CD4-positive, alpha-beta T cell (primary cell): ENCODE data around the gene NEURL4. TPM values are rescaled to one million over a fixed set of nuclear protein-coding genes. Genes with fewer than 3 reads are reported as not detected.

Experiments used
- ATAC-seq: fragments of 200-7000 bp; cut with Tn5 transposase; one replicate; pipeline ENCODE4 v1.10.0; 2022; ENCODE audit warnings: mild to moderate bottlenecking; ENCODE audit not compliant: poor library complexity
- CTCF ChIA-PET: fragments of 350-600 bp; sonication (Branson Sonifier 250); formaldehyde crosslinking; loops from one replicate; lab custom pipeline; 2021; ENCODE audit warnings: antibody characterized with exemption, inconsistent platforms; lab: Charles Lee
- POLR2A ChIA-PET: fragments of 350-600 bp; sonication (Branson Sonifier 250); formaldehyde crosslinking; loops from one replicate; lab custom pipeline; 2021; ENCODE audit warnings: antibody characterized with exemption, inconsistent platforms; lab: Charles Lee
- DNase-seq, 14 experiments: peaks; one replicate each; pipeline ENCODE4 v3.0.0-alpha.2; 2013 to 2020; ENCODE audit warnings: mixed read lengths in 2 of 14
- H3K27ac ChIP-seq, 2 donors: one replicate each; pipeline versions ENCODE4 v1.5.1 to v1.7.0; 2013; ENCODE audit warnings: low read length in 2 of 2, low read depth in 1 of 2, mild to moderate bottlenecking in 1 of 2
- H3K27me3 ChIP-seq, 2 experiments: 1 replicate in 1 of 2; 2 replicates in 1 of 2; pipeline versions ENCODE4 v1.6.1 to v1.7.0; 2013; ENCODE audit warnings: low read length in 2 of 2, control low read depth in 1 of 2, mild to moderate bottlenecking in 1 of 2, moderate library complexity in 1 of 2; ENCODE audit not compliant: insufficient read depth in 2 of 2, control insufficient read depth in 1 of 2
- H3K36me3 ChIP-seq: one replicate; pipeline ENCODE4 v1.6.1; 2013; ENCODE audit warnings: low read length, control low read depth; ENCODE audit not compliant: insufficient read depth
- H3K4me1 ChIP-seq: one replicate; pipeline ENCODE4 v1.6.1; 2013; ENCODE audit warnings: low read length, control low read depth; ENCODE audit not compliant: insufficient read depth
- H3K4me3 ChIP-seq: one replicate; pipeline ENCODE4 v1.5.1; 2013; ENCODE audit warnings: mild to moderate bottlenecking, low read length, moderate library complexity
- H3K9me3 ChIP-seq, 2 experiments: 1 replicate in 1 of 2; 2 replicates in 1 of 2; pipeline versions ENCODE4 v1.6.1 to v1.7.0; 2013; ENCODE audit warnings: low read length in 2 of 2, mild to moderate bottlenecking in 2 of 2, control low read depth in 1 of 2, moderate library complexity in 1 of 2; ENCODE audit not compliant: control insufficient read depth in 1 of 2, insufficient read depth in 1 of 2
- H3K27ac Mint-ChIP-seq: one replicate; pipeline ENCODE4 v1.8.0; 2020; ENCODE audit warnings: mixed read lengths
- H3K27me3 Mint-ChIP-seq: one replicate; pipeline ENCODE4 v1.8.0; 2021; ENCODE audit warnings: mixed read lengths
- H3K36me3 Mint-ChIP-seq: one replicate; pipeline ENCODE4 v1.8.0; 2021; ENCODE audit warnings: low read depth, mixed read lengths
- H3K4me1 Mint-ChIP-seq: one replicate; pipeline ENCODE4 v1.8.0; 2021; ENCODE audit warnings: low read depth, mixed read lengths
- H3K4me3 Mint-ChIP-seq: one replicate; pipeline ENCODE4 v1.8.0; 2020; ENCODE audit warnings: mild to moderate bottlenecking, mixed read lengths
- H3K9me3 Mint-ChIP-seq: one replicate; pipeline ENCODE4 v1.8.0; 2020; ENCODE audit warnings: mixed read lengths
- CTCF ChIP-seq: fragments of 200-600 bp; IDR thresholded peaks from one replicate; pipeline ENCODE4 v1.8.0; 2022; ENCODE audit warnings: antibody characterized with exemption, mild to moderate bottlenecking
- intact Hi-C, 2 experiments: fragments of 100-400 bp; cut with DNase I in 1 of 2; cut with micrococcal nuclease in 1 of 2; formaldehyde crosslinking; loops; one replicate each; pipeline versions ENCODE4 v1.15.1 to v1.9.0; 2023 to 2025; cut with DNase I, micrococcal nuclease
- total RNA-seq, 174 experiments: library from RNA in 2 of 174; stranded (reverse) in 2 of 174; gene quantifications; one replicate each; pipeline ENCODE4 v1.2.3 and lab custom pipeline; 2021 to 2026

NEURL4 gene
- total RNA-seq, 2 experiments from 2014 or later: 29.0 to 30.8 TPM

- Histone ChIP-seq H3K36me3 (peaks cover 39% of the 10 kb centered on the region), H3K4me1 (peaks cover 49% of the 10 kb centered on the region), H3K27me3 (no peaks in the 10 kb centered on the region), H3K27ac (no peak overlapping the region), H3K4me3 (no peak overlapping the region), H3K9me3 (no peaks in the 10 kb centered on the region)
- DNase-seq (no peak), ATAC-seq (no peak)
- H3K4me1 Mint-ChIP-seq: peaks cover 33% of the 10 kb centered on the region
- CTCF ChIA-PET: interaction anchor here (1.0 kb wide), 1 partner anchor 24 kb away, joined by 3 read pairs; no protein-coding TSS in a partner anchor
- TF ChIP-seq CTCF: no peak
- no peaks in the 10 kb centered on the region for H3K27me3 Mint-ChIP-seq
- intact Hi-C loops: loop anchor here in 1 of 2 experiments (10.0 kb wide), 1 partner anchor 528 kb away; the partner anchor contains the start of genes CYB5D1, NAA38 and TMEM88
- POLR2A ChIA-PET: interaction anchor here (3.4 kb wide), 1 partner anchor 10 kb away, joined by 14 read pairs; the partner anchor contains the start of gene ACAP1
- H3K4me3 Mint-ChIP-seq: peak overlapping the region; percentile 34
- peaks cover 45% of the 10 kb centered on the region for H3K36me3 Mint-ChIP-seq
- H3K27ac Mint-ChIP-seq: peak overlapping the region; percentile 88
- no peaks in the 10 kb centered on the region for H3K9me3 Mint-ChIP-seq
Measured at GRCh38 chr17:7327056-7327455, 2.1 kb downstream of the NEURL4 start.

- Mint-ChIP-seq H3K27me3 (no peaks in the 10 kb centered on the region), H3K4me1 (peaks cover 33% of the 10 kb centered on the region), H3K27ac (no peak overlapping the region), H3K36me3 (peaks cover 54% of the 10 kb centered on the region), H3K4me3 (no peak overlapping the region), H3K9me3 (no peaks in the 10 kb centered on the region)
- POLR2A ChIA-PET: interaction anchor here (3.4 kb wide), 1 partner anchor 10 kb away, joined by 14 read pairs; the partner anchor contains the start of gene ACAP1
- Histone ChIP-seq H3K4me3 (no peak overlapping the region), H3K9me3 (no peaks in the 10 kb centered on the region), H3K27me3 (no peaks in the 10 kb centered on the region), H3K4me1 (peaks cover 44% of the 10 kb centered on the region), H3K36me3 (peaks cover 48% of the 10 kb centered on the region), H3K27ac (no peak overlapping the region)
- intact Hi-C loops: loop anchor here in 1 of 2 experiments (10.0 kb wide), 1 partner anchor 529 kb away; the partner anchor contains the start of genes CYB5D1, NAA38 and TMEM88
- DNase-seq: no peak
- CTCF ChIA-PET: interaction anchor here (1.0 kb wide), 1 partner anchor 25 kb away, joined by 3 read pairs; no protein-coding TSS in a partner anchor
- ATAC-seq: no peak
- no peak for TF ChIP-seq CTCF
Measured at GRCh38 chr17:7326186-7326585, 2.9 kb downstream of the NEURL4 start.

- Mint-ChIP-seq H3K4me1 (peaks cover 25% of the 10 kb centered on the region), H3K27me3 (no peaks in the 10 kb centered on the region), H3K9me3 (no peaks in the 10 kb centered on the region), H3K36me3 (peaks cover 61% of the 10 kb centered on the region), H3K27ac (no peak overlapping the region), H3K4me3 (peak overlapping the region; percentile 34)
- no peak for TF ChIP-seq CTCF
- Histone ChIP-seq H3K36me3 (peaks cover 58% of the 10 kb centered on the region), H3K27me3 (no peaks in the 10 kb centered on the region), H3K9me3 (no peaks in the 10 kb centered on the region), H3K27ac (no peak overlapping the region), H3K4me1 (peaks cover 33% of the 10 kb centered on the region), H3K4me3 (no peak overlapping the region)
- ChIA-PET CTCF (interaction anchor here (0.8 to 3.2 kb wide), 4 partner anchors 12 to 26 kb away, joined by 3 to 12 read pairs (median 5); partner anchors contain the start of gene ACAP1), POLR2A (interaction anchor here (0.9 to 1.2 kb wide), 3 partner anchors 8 to 20 kb away, joined by 3 to 4 read pairs (median 3); partner anchors contain the start of gene ACAP1)
- intact Hi-C loops: loop anchor here in 1 of 2 experiments (2.0 to 10.0 kb wide), 2 partner anchors 22 to 530 kb away; partner anchors contain the start of genes CYB5D1, NAA38 and TMEM88
- no peak for DNase-seq
- ATAC-seq: no peak
Measured at GRCh38 chr17:7325031-7325528, 4.1 kb downstream of the NEURL4 start.
